GM19452 (cell line): ENCODE measurements around the gene PRODH.
"Not testable (repeated sequence)": the region's sequence is repeated elsewhere in the genome, so short reads cannot be mapped to it uniquely, and the experiment has no call there.

ENCODE experiments used
- ATAC-seq: cut with Tn5 transposase; IDR thresholded peaks from one replicate; pipeline ENCODE4 v1.9.1; 2021; ENCODE audit not compliant: unreplicated experiment

Gene PRODH

DNA sequence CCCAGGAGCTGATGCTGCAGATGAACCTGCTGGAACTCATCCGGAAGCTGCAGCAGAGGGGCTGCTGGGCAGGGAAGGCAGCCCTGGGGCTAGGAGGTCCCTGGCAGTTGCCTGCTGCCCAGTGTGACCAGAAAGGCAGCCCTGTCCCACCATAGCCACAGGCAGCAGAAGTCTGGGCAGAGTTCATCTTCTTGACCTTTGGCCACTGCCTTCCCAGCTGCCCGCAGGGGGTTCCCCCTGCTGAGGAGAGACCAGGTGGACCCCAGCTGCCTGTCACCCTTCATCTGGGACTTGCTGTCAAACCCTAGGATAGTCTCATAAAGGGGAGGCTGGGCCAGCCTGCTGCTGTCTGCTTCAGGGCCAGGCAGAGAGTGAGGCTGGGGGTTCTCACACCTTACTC lies 24.6 kb downstream of the PRODH start:
- ATAC-seq: not testable (repeated sequence)

DNA sequence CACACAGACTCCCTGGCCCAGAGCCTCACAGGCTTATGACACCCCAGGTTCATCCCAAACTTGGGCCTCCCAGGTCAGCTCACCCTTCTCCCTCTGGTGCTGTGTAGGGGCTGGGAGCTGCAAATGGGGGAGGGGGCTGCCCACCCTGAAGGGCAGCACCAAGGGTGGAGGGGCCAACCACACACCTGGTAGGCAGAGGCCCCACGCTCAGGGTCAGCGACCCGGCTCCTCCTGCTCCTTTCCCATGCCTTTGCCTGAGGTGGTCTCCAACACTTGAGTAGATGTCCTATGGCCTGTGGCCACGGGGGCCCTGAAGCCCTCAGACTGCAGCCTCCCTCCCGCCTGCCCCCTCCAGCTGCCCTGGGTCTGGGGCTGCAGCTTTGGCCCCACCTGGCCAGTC lies 26.5 kb downstream of the PRODH start:
- ATAC-seq: no peak

DNA sequence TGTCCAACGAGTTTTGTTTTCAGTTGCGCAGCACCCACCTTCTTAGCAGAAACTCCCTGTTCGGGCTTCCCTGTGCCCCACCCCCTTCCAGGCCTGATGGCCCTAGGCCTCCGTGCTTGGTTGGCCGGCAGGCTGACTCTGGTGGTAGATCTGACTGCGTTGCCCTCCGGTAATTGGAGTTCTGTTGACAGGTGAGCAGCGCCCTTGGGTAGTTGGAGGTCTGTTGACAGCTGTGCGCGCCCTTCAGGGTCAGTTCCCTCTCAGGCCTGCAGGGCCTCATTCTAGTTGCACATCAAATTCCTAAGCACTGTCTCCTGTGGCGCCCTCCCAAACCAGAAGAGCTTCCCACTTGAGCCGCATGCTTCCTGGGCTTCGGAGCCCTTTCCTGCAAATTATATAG lies 29.2 kb downstream of the PRODH start:
- no peak for ATAC-seq

DNA sequence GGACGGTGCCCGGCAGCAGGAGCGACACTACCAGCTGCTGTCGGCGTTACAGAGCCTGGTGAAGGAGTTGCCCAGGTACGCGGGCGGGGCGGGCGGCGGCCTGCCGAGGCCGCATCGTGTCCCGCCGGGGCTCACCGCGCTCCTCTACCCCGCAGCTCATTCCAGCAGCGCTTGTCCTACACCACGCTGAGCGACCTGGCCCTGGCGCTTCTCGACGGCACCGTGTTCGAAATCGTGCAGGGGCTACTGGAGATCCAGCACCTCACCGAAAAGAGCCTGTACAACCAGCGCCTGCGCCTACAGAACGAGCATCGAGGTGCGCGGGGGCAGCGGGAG lies 29.7 kb downstream of the PRODH start:
- not testable (repeated sequence) for ATAC-seq

DNA sequence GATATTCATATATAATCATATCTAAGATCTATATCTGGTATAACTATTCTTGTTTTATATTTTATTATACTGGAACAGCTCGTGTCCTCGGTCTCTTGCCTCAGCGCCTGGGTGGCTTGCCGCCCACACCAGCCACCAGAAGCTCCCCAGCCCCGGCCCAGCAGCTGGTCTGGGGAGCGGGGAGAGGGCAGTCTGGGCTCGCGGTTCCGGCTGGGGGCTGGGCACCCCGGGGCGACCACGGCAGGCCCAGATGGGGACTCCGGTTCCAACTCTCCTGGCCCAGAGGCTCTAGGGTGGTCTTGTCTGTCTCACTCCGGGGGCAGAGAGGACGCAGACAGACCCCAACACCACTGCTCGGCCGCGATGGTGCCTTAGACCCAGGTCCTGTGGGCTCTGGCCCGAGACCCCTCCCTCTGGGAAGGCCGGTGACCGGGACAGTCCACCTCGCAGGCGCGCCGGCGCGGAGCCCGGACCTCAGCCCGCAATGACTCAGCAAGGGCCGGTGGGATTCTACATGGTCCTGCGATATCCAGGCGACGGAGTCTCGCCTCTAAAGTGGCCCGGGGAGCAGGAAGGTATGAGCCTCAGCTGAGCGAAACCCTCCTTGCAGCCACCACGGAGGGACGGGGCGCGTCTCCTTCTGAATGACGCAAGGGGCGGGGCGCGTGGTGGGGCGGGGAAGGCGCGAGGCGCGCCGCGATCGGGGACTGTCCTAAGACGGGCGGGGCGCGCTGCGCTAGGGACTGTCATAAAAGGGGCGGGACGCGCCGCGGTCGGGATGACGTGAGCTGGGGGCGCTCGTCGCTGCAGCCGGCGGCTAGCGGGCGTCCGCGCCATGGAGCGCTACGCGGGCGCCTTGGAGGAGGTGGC lies 30.3 kb downstream of the PRODH start, which contains the start of gene DGCR6:
TSS of gene DGCR6 (plus strand) at position 781 of the 870 bp plus-strand sequence. CDS start at position 836, 55 bp downstream.
- peak; percentile 95 for ATAC-seq

DNA sequence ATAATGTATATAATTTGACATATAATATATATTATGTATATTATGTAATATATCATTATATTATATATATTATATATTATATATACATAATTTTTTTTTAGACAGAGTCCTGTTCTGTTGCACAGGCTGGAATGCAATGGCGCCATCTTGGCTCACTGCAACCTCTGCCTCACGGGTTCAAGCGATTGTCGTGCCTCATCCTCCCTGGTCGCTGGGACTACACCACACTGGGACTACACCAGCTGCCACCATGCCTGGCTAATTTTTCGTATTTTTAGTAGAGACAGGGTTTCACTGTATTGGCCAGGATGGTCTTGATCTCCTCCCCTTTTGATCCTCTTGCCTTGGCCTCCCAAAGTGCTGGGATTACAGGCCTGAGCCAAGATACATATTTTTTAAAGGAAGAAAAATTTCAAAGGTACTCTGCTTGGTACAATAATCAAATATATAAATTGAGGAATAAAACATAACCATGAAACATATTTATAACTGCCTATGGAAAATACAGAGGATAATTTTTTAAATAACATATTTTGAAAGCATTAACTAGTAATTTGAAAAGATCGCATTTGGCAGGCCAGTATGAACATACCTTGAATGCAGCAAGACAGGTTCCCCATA lies 39.9 kb downstream of the PRODH start:
- ATAC-seq: not testable (repeated sequence)

DNA sequence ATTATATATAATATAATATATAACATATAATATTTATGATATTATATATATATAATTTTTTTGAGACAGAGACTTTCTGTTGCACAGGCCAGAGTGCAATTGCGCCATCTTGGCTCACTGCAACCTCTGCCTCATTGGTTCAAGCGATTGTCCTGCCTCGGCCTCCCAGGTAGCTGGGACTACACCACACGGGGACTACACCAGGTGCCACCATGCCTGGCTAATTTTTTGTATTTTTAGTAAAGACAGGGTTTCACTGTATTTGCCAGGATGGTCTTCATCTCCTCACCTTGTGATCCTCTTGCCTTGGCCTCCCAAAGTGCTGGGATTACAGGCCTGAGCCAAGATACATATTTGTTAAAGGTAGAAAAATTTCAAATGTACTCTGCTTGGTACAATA lies 42.3 kb downstream of the PRODH start:
- ATAC-seq: not testable (repeated sequence)

DNA sequence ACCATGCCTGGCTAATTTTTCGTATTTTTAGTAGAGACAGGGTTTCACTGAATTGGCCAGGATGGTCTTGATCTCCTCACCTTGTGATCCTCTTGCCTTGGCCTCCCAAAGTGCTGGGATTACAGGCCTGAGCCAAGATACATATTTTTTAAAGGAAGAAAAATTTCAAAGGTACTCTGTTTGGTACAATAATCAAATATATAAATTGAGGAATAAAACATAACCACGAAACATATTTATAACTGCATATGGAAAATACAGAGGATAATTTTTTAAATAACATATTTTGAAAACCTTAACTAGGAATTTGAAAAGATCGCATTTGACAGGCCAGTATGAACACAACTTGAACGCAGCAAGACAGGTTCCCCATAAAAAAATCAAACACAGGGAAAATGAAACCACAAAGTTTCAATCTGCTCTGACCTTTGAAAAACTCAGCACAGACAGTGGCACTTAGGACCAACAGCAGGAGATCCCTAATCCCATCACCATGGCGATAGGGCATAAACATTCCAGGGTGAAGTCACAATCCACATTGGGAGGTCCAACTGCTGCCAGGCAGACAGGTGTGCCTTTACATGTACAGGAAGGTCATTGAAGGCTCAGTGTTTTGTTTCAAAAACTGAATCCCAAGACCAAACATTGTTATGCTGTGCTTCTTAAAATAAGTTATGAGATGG lies 45.4 kb downstream of the PRODH start:
- peak; percentile 83 for ATAC-seq

DNA sequence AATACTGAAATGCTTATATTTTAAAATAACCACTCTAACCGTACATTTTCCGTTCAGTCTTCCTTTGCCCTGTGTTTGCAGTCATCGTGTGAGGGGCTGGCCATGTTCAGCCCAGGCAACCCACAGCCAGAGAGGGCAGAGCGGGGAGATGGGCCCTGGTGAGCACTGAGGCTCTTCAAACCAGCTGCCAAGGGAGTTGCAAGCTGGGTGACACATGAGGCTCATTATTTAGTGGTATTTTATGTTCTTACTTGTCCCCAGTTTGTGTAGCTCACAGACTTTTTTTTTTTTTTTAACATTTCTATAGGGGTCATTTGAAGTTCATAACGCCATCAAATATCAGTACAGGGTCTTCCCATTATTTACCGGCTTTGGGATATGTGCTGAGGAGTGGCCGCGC lies 48.0 kb downstream of the PRODH start:
- no peak for ATAC-seq

DNA sequence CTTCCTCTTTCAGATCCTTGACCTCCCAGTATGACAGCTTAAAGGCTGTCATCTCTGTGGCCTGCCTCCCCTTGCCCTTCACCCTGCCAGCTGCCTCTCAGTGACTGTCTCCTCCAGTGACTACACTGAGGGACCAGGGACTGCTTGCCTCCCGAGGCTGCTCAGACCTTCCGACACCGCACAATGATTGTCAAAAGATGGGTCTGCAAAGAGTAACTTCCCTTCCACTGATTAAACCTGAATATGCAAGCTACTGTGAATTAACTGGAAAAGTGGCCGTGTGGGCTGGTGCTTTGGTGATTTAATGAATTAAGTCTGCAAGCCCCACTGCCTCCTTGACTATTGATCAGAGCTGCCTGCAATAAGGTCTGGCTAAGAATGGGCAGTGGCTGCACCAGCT lies 51.6 kb downstream of the PRODH start:
- not testable (repeated sequence) for ATAC-seq

DNA sequence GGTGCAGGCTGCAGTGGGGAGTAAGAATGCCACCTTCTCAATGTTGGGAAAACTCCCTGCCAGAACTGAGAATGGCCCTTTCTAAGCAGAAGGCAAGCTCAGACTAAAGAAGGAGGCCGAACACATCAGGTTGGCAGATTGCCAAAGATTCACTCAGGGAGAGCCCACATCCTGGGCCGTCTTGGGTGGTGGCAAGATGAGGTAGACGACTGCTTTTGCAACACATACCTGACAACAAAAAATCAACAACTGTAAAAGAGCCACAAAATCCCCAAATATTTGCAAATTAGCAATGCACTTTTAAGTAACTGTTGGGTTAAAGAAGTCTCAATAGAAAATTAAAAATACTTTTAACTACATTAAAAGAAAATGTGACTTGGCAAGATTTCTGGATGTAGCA lies 54.8 kb downstream of the PRODH start:
- not testable (repeated sequence) for ATAC-seq
